H9 (cell line): Measurements from ENCODE around the gene NEURL1B. TPM values are rescaled to one million over a fixed set of nuclear protein-coding genes. Genes with fewer than 3 reads are reported as not detected.

Source experiments
- DNase-seq: peaks from one replicate; pipeline ENCODE4 v3.0.0-alpha.2; 2017
- H2AFZ ChIP-seq: one replicate; pipeline ENCODE4 v1.6.1; 2013; ENCODE audit warnings: mild to moderate bottlenecking, low read length, control low read depth, moderate library complexity
- H2AK5ac ChIP-seq: 2 replicates; pipeline ENCODE4 v1.6.1; 2013; ENCODE audit warnings: low read length, control low read depth, mixed read lengths; ENCODE audit not compliant: insufficient read length
- H2BK120ac ChIP-seq: one replicate; pipeline ENCODE4 v1.6.1; 2013; ENCODE audit warnings: low read depth, mild to moderate bottlenecking, low read length, control low read depth, inconsistent platforms; ENCODE audit not compliant: poor library complexity, severe bottlenecking
- H2BK12ac ChIP-seq: 2 replicates; pipeline ENCODE4 v1.6.1; 2013; ENCODE audit warnings: low read length, control low read depth, mixed read lengths, low read depth; ENCODE audit not compliant: insufficient read length
- H2BK15ac ChIP-seq: 2 replicates; pipeline ENCODE4 v1.6.1; 2013; ENCODE audit warnings: low read depth, low read length, control low read depth
- H2BK20ac ChIP-seq: one replicate; pipeline ENCODE4 v1.6.1; 2013; ENCODE audit warnings: low read depth, mild to moderate bottlenecking, low read length, control low read depth, inconsistent platforms; ENCODE audit not compliant: poor library complexity, severe bottlenecking
- H2BK5ac ChIP-seq: 2 replicates; pipeline ENCODE4 v1.6.1; 2013; ENCODE audit warnings: low read length, control low read depth, mixed read lengths; ENCODE audit not compliant: insufficient read length
- H3K14ac ChIP-seq: 2 replicates; pipeline ENCODE4 v1.6.1; 2013; ENCODE audit warnings: low read length, control low read depth; ENCODE audit not compliant: insufficient read depth
- H3K18ac ChIP-seq: 2 replicates; pipeline ENCODE4 v1.6.1; 2013; ENCODE audit warnings: low read depth, mild to moderate bottlenecking, mixed read lengths, low read length, control low read depth; ENCODE audit not compliant: insufficient read length
- H3K23ac ChIP-seq: 2 replicates; pipeline ENCODE4 v1.6.1; 2013; ENCODE audit warnings: low read length, control low read depth, mixed read lengths, low read depth; ENCODE audit not compliant: insufficient read length
- H3K23me2 ChIP-seq: 2 replicates; pipeline ENCODE4 v1.6.1; 2013; ENCODE audit warnings: low read depth, mild to moderate bottlenecking, mixed read lengths, low read length, control low read depth; ENCODE audit not compliant: insufficient read length, poor library complexity, severe bottlenecking
- H3K27ac ChIP-seq: 2 replicates; pipeline ENCODE4 v1.5.1; 2013; ENCODE audit warnings: low read length, control low read depth, mixed read lengths, low read depth; ENCODE audit not compliant: insufficient read length
- H3K27me3 ChIP-seq: 2 replicates; pipeline ENCODE4 v1.6.1; 2013; ENCODE audit warnings: low read length, control low read depth, inconsistent platforms; ENCODE audit not compliant: insufficient read depth
- H3K4ac ChIP-seq: 2 replicates; pipeline ENCODE4 v1.6.1; 2013; ENCODE audit warnings: low read depth, mild to moderate bottlenecking, control low read depth, inconsistent platforms, low read length, moderate library complexity
- H3K4me1 ChIP-seq: 2 replicates; pipeline ENCODE4 v1.6.1; 2013; ENCODE audit warnings: low read length, control low read depth, inconsistent platforms; ENCODE audit not compliant: insufficient read depth
- H3K4me2 ChIP-seq: 2 replicates; pipeline ENCODE4 v1.6.1; 2013; ENCODE audit warnings: low read length, control low read depth, mixed read lengths; ENCODE audit not compliant: insufficient read length, insufficient read depth
- H3K56ac ChIP-seq: 2 replicates; pipeline ENCODE4 v1.6.1; 2013; ENCODE audit warnings: low read depth, mild to moderate bottlenecking, mixed read lengths, low read length, control low read depth; ENCODE audit not compliant: insufficient read length
- H3K79me1 ChIP-seq: 2 replicates; pipeline ENCODE4 v1.6.1; 2013; ENCODE audit warnings: low read depth, mild to moderate bottlenecking, moderate library complexity, low read length, control low read depth, inconsistent platforms; ENCODE audit not compliant: insufficient read depth, poor library complexity, severe bottlenecking
- H3K79me2 ChIP-seq: 2 replicates; pipeline ENCODE4 v1.6.1; 2013; ENCODE audit warnings: low read length, control low read depth, inconsistent platforms; ENCODE audit not compliant: insufficient read depth
- H3K9ac ChIP-seq: 2 replicates; pipeline ENCODE4 v1.6.1; 2013; ENCODE audit warnings: low read length, control low read depth, mixed read lengths; ENCODE audit not compliant: insufficient read length; ENCODE audit errors: extremely low read depth
- H3K9me3 ChIP-seq: one replicate; pipeline ENCODE4 v1.6.1; 2013; ENCODE audit warnings: low read depth, low read length, inconsistent platforms; ENCODE audit not compliant: control insufficient read depth
- H3T11ph ChIP-seq: one replicate; pipeline ENCODE4 v1.6.1; 2013; ENCODE audit warnings: mild to moderate bottlenecking, low read length, control low read depth, inconsistent platforms
- H4K20me1 ChIP-seq: one replicate; pipeline ENCODE4 v1.6.1; 2013; ENCODE audit not compliant: control insufficient read depth, insufficient read length, insufficient read depth
- H4K5ac ChIP-seq: 2 replicates; pipeline ENCODE4 v1.6.1; 2013; ENCODE audit warnings: low read depth, mild to moderate bottlenecking, mixed read lengths, low read length, control low read depth; ENCODE audit not compliant: insufficient read length
- H4K8ac ChIP-seq: replicated peaks from 2 replicates; pipeline ENCODE4 v1.6.1; 2013; ENCODE audit warnings: low read length, control low read depth, mixed read lengths, low read depth; ENCODE audit not compliant: insufficient read length
- H4K91ac ChIP-seq: 2 replicates; pipeline ENCODE4 v1.6.1; 2013; ENCODE audit warnings: low read depth, mild to moderate bottlenecking, moderate library complexity, mixed read lengths, low read length, control low read depth; ENCODE audit not compliant: insufficient read length
- H3K27ac Mint-ChIP-seq, 3 experiments: 2 replicates in 2 of 3; 3 replicates in 1 of 3; pipeline ENCODE4 v1.8.0; 2020 to 2021; ENCODE audit warnings: mixed read lengths in 3 of 3, mild to moderate bottlenecking in 1 of 3, moderate library complexity in 1 of 3
- H3K27me3 Mint-ChIP-seq: 2 replicates; pipeline ENCODE4 v1.8.0; 2021; ENCODE audit warnings: low read depth, mild to moderate bottlenecking, moderate library complexity, mixed read lengths
- H3K36me3 Mint-ChIP-seq, 3 experiments: 2 replicates in 2 of 3; 3 replicates in 1 of 3; pipeline ENCODE4 v1.8.0; 2020 to 2021; ENCODE audit warnings: low read depth in 3 of 3, mixed read lengths in 3 of 3; ENCODE audit not compliant: insufficient read depth in 1 of 3
- H3K4me1 Mint-ChIP-seq, 2 experiments: 2 replicates each; pipeline ENCODE4 v1.8.0; 2020; ENCODE audit warnings: mixed read lengths in 2 of 2
- H3K4me3 Mint-ChIP-seq, 2 experiments: 2 replicates in 1 of 2; 3 replicates in 1 of 2; pipeline ENCODE4 v1.8.0; 2020 to 2021; ENCODE audit warnings: mild to moderate bottlenecking in 2 of 2, mixed read lengths in 2 of 2, moderate library complexity in 1 of 2
- H3K9me3 Mint-ChIP-seq, 2 experiments: 2 replicates in 1 of 2; 3 replicates in 1 of 2; pipeline ENCODE4 v1.8.0; 2020; ENCODE audit warnings: mild to moderate bottlenecking in 2 of 2, mixed read lengths in 2 of 2, moderate library complexity in 1 of 2
- WGBS: extraction: QIAGEN DNeasy Blood & Tissue Kit; methylation state at CpG from one replicate; pipeline ENCODE4 v1.1.7; 2013; ENCODE audit warnings: missing lambda C conversion rate, low lambda C conversion rate, mixed read lengths; ENCODE audit not compliant: insufficient read length; ENCODE audit errors: extremely low coverage; 5-methylcytosine and 5-hydroxymethylcytosine counted together
- total RNA-seq: library from RNA; stranded (reverse); gene quantifications from 2 replicates; pipeline ENCODE4 v1.2.1, GENCODE V29; 2021
- TF ChIP-seq, protein P1 (sequence below): fragments of 200-600 bp; sonication (generic); conservative IDR thresholded peaks from 3 replicates; pipeline ENCODE4 v1.8.0; 2021; ENCODE audit warnings: antibody characterized with exemption, mild to moderate bottlenecking

NEURL1B gene
- total RNA-seq, 1 experiment from 2014 or later: 3.6 TPM

DNA sequence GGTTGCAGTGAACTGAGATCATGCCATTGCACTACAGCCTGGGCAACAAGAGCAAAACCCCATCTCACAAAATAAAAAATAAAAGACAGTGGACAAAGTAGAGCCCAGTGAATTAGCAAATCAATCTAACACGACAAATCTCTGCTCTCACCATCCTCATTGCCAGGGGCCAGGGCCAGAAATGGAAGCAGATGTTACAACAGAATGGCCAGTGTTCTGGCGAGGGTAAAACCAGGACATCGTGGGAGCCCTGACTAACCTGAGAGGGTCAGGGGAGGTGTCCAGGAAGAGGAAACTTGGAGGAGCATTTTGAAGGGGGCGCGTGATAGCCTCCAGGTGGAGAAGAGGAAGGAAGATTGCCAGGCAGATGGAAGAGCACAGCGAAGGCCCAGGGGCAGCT, 58.4 kb downstream of the NEURL1B start:
- no peak overlapping the region for H3K4me2 ChIP-seq

More for the DNA sequence above, 58.4 kb downstream of the NEURL1B start:
- no peak overlapping the region for H2AFZ ChIP-seq
- no peak for DNase-seq
- no peak overlapping the region for H3K4ac ChIP-seq
- no CpG with 5 or more reads among the region's 6 CpGs for WGBS
- no peak overlapping the region for H4K91ac ChIP-seq
- H3K27me3 ChIP-seq: no peaks in the 10 kb centered on the region; the same call in 1 of the 2 replicates
- H2BK15ac ChIP-seq: no peak overlapping the region
- no peak overlapping the region for H3K9ac ChIP-seq
- Mint-ChIP-seq H3K27ac (no peak overlapping the region), H3K4me1 (peaks cover 42 to 55% of the 10 kb centered on the region in 2 experiments), H3K4me3 (no peak overlapping the region), H3K9me3 (no peaks in the 10 kb centered on the region), H3K36me3 (no peaks in the 10 kb centered on the region), H3K27me3 (peaks cover 57% of the 10 kb centered on the region)
- H3K79me1 ChIP-seq: no peaks in the 10 kb centered on the region
- H3K56ac ChIP-seq: no peak overlapping the region
- no peak overlapping the region for H2BK20ac ChIP-seq
- no peak overlapping the region for H3K23ac ChIP-seq
- H3K23me2 ChIP-seq: peaks cover 5% of the 10 kb centered on the region
- no peaks in the 10 kb centered on the region for H3K9me3 ChIP-seq
- H3K79me2 ChIP-seq: no peaks in the 10 kb centered on the region
- H3T11ph ChIP-seq: no peak overlapping the region
- H3K27ac ChIP-seq: no peak overlapping the region
- no peak overlapping the region for H4K5ac ChIP-seq
- H4K20me1 ChIP-seq: no peaks in the 10 kb centered on the region
- H2BK12ac ChIP-seq: no peak overlapping the region
- TF ChIP-seq, protein P1, sequence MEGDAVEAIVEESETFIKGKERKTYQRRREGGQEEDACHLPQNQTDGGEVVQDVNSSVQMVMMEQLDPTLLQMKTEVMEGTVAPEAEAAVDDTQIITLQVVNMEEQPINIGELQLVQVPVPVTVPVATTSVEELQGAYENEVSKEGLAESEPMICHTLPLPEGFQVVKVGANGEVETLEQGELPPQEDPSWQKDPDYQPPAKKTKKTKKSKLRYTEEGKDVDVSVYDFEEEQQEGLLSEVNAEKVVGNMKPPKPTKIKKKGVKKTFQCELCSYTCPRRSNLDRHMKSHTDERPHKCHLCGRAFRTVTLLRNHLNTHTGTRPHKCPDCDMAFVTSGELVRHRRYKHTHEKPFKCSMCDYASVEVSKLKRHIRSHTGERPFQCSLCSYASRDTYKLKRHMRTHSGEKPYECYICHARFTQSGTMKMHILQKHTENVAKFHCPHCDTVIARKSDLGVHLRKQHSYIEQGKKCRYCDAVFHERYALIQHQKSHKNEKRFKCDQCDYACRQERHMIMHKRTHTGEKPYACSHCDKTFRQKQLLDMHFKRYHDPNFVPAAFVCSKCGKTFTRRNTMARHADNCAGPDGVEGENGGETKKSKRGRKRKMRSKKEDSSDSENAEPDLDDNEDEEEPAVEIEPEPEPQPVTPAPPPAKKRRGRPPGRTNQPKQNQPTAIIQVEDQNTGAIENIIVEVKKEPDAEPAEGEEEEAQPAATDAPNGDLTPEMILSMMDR: no peak
- H2AK5ac ChIP-seq: no peak overlapping the region
- no peak overlapping the region for H2BK5ac ChIP-seq
- peaks cover 5% of the 10 kb centered on the region; the same call in 1 of the 2 replicates for H3K4me1 ChIP-seq
- no peak overlapping the region for H3K18ac ChIP-seq
- H3K14ac ChIP-seq: no peak overlapping the region
- no peak overlapping the region for H2BK120ac ChIP-seq
- no peak overlapping the region for H4K8ac ChIP-seq
